Ectodermal cell (in vitro differentiated cells): ENCODE data around the gene PCDHB14.
"Not testable (repeated sequence)": the region's sequence is repeated elsewhere in the genome, so short reads cannot be mapped to it uniquely, and the experiment has no call there.

ENCODE experiments used
- H3K27ac ChIP-seq: 2 replicates; pipeline ENCODE4 v1.7.0; 2013; ENCODE audit warnings: mild to moderate bottlenecking, low read depth, low read length; ENCODE audit not compliant: insufficient read depth, poor library complexity, severe bottlenecking
- H3K27me3 ChIP-seq: 2 replicates; pipeline ENCODE4 v1.7.0; 2013; ENCODE audit warnings: mild to moderate bottlenecking, low read length; ENCODE audit not compliant: insufficient read depth, control insufficient read depth, poor library complexity, severe bottlenecking
- H3K36me3 ChIP-seq: one replicate; pipeline ENCODE4 v1.7.0; 2013; ENCODE audit warnings: low read length; ENCODE audit not compliant: control insufficient read depth, insufficient read depth
- H3K4me1 ChIP-seq: one replicate; pipeline ENCODE4 v1.7.0; 2013; ENCODE audit warnings: low read length; ENCODE audit not compliant: control insufficient read depth, insufficient read depth
- H3K4me3 ChIP-seq: 2 replicates; pipeline ENCODE4 v1.7.0; 2013; ENCODE audit warnings: low read depth, low read length, control low read depth; ENCODE audit not compliant: insufficient read depth
- H3K9me3 ChIP-seq: 2 replicates; pipeline ENCODE4 v1.7.0; 2013; ENCODE audit warnings: mild to moderate bottlenecking, low read length, moderate library complexity; ENCODE audit not compliant: control insufficient read depth
- WGBS, 2 experiments: methylation state at CpG; one replicate each; pipeline ENCODE4 v1.1.7; 2013; ENCODE audit warnings: missing lambda C conversion rate in 2 of 2; 5-methylcytosine and 5-hydroxymethylcytosine counted together

The PCDHB14 gene

GRCh38 chr5:141210281-141210680, 12.9 kb upstream of the PCDHB14 start:
- not testable (repeated sequence) for H3K36me3 ChIP-seq, H3K4me3 ChIP-seq, H3K27ac ChIP-seq, H3K9me3 ChIP-seq, H3K4me1 ChIP-seq, H3K27me3 ChIP-seq
- WGBS, 2 experiments = 95 to 96% methylated on average over 25 to 28 of the region's 39 CpGs

GRCh38 chr5:141210849-141211248, 12.3 kb upstream of the PCDHB14 start:
- H3K9me3 ChIP-seq, H3K27me3 ChIP-seq, H3K36me3 ChIP-seq, H3K4me3 ChIP-seq, H3K4me1 ChIP-seq, H3K27ac ChIP-seq: not testable (repeated sequence)
- WGBS, 2 experiments = 95 to 97% methylated on average over 23 to 24 of the region's 27 CpGs

- not testable (repeated sequence) for H3K4me3 ChIP-seq, H3K27me3 ChIP-seq, H3K27ac ChIP-seq, H3K9me3 ChIP-seq, H3K36me3 ChIP-seq, H3K4me1 ChIP-seq
- 66 to 83% methylated on average over 9 to 13 of the region's 18 CpGs for WGBS, 2 experiments
These were observed 9.3 kb upstream of the PCDHB14 start, which contains the start of gene PCDHB13 for GRCh38 chr5:141213656-141214339. TSS of gene PCDHB13 (plus strand) at chr5:141213919. CDS start at chr5:141214124, 205 bp downstream.

GRCh38 chr5:141214583-141214982, 8.6 kb upstream of the PCDHB14 start:
- H3K27me3 ChIP-seq, H3K4me3 ChIP-seq, H3K27ac ChIP-seq, H3K4me1 ChIP-seq, H3K9me3 ChIP-seq, H3K36me3 ChIP-seq: not testable (repeated sequence)
- WGBS, 2 experiments = 92 to 93% methylated on average over 7 to 8 of the region's 12 CpGs

- H3K27me3 ChIP-seq, H3K4me1 ChIP-seq, H3K4me3 ChIP-seq, H3K27ac ChIP-seq, H3K36me3 ChIP-seq, H3K9me3 ChIP-seq: not testable (repeated sequence)
- WGBS, 2 experiments = 91 to 95% methylated on average over 28 to 30 of the region's 40 CpGs
These were observed 7.6 kb upstream of the PCDHB14 start for GRCh38 chr5:141215504-141215903.

GRCh38 chr5:141216035-141216434, 7.1 kb upstream of the PCDHB14 start:
- not testable (repeated sequence) for H3K27ac ChIP-seq, H3K36me3 ChIP-seq, H3K4me1 ChIP-seq, H3K27me3 ChIP-seq, H3K4me3 ChIP-seq, H3K9me3 ChIP-seq
- 93 to 94% methylated on average over 18 to 21 of the region's 26 CpGs for WGBS, 2 experiments

GRCh38 chr5:141224844-141225243, 1.7 kb downstream of the PCDHB14 start:
- H3K36me3 ChIP-seq, H3K27me3 ChIP-seq, H3K4me1 ChIP-seq, H3K9me3 ChIP-seq, H3K4me3 ChIP-seq, H3K27ac ChIP-seq: not testable (repeated sequence)
- WGBS, 2 experiments = 94% methylated on average over 27 to 29 of the region's 40 CpGs

GRCh38 chr5:141225421-141225820, 2.3 kb downstream of the PCDHB14 start:
- H3K4me3 ChIP-seq, H3K36me3 ChIP-seq, H3K4me1 ChIP-seq, H3K27me3 ChIP-seq, H3K9me3 ChIP-seq, H3K27ac ChIP-seq: not testable (repeated sequence)
- 95 to 98% methylated on average over 25 to 27 of the region's 30 CpGs for WGBS, 2 experiments

GRCh38 chr5:141234109-141234667, 11.0 kb downstream of the PCDHB14 start:
- H3K4me3 ChIP-seq = no peak overlapping the region
- peaks cover 6% of the 10 kb centered on the region for H3K9me3 ChIP-seq
- H3K27ac ChIP-seq = no peak overlapping the region
- no peaks in the 10 kb centered on the region for H3K27me3 ChIP-seq
- 87 to 90% methylated on average over 14 to 15 of the region's 15 CpGs for WGBS, 2 experiments
- no peaks in the 10 kb centered on the region for H3K36me3 ChIP-seq
- no peaks in the 10 kb centered on the region for H3K4me1 ChIP-seq

GRCh38 chr5:141235922-141236321, 12.8 kb downstream of the PCDHB14 start:
- H3K36me3 ChIP-seq, H3K4me1 ChIP-seq, H3K9me3 ChIP-seq, H3K4me3 ChIP-seq, H3K27me3 ChIP-seq, H3K27ac ChIP-seq: not testable (repeated sequence)
- WGBS, 2 experiments = 93 to 97% methylated on average over 40 of the region's 40 CpGs
